M059J (cell line): ENCODE results near the gene LDLRAP1. TPM values are rescaled to one million over a fixed set of nuclear protein-coding genes. Genes with fewer than 3 reads are reported as not detected.

Experiments used
- DNase-seq: peaks from one replicate; pipeline ENCODE4 v3.0.0-alpha.2; 2012; ENCODE audit warnings: low read depth
- total RNA-seq: library from RNA; depleted of rRNA; stranded (reverse); fragments of >200 nt; shearing (Covaris generic); gene quantifications from 2 replicates; pipeline ENCODE4 v1.2.3, GENCODE V29; 2014

LDLRAP1 gene
- total RNA-seq, 1 experiment from 2014 or later: 16.9 TPM

DNA sequence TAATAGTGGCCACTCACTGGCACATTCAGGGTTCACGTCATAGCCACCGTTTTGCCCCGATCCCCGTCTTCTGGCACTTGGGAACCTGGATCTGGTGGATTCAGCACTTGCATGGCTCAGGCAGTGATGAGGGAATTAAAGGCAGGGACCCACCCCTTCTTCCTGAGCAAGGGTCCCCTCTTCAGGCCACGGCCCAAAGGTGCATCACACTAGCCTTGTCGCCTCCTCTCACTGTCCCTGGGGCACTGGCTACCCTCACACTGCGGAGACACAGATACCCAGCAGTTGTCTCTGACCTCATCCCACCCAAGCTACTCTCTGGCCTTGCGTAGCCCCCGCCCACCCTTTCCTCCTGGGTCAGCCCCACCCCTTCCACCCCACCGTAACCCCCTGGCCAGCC is 19.9 kb upstream of the LDLRAP1 start:
- DNase-seq: peak; percentile 35

DNA sequence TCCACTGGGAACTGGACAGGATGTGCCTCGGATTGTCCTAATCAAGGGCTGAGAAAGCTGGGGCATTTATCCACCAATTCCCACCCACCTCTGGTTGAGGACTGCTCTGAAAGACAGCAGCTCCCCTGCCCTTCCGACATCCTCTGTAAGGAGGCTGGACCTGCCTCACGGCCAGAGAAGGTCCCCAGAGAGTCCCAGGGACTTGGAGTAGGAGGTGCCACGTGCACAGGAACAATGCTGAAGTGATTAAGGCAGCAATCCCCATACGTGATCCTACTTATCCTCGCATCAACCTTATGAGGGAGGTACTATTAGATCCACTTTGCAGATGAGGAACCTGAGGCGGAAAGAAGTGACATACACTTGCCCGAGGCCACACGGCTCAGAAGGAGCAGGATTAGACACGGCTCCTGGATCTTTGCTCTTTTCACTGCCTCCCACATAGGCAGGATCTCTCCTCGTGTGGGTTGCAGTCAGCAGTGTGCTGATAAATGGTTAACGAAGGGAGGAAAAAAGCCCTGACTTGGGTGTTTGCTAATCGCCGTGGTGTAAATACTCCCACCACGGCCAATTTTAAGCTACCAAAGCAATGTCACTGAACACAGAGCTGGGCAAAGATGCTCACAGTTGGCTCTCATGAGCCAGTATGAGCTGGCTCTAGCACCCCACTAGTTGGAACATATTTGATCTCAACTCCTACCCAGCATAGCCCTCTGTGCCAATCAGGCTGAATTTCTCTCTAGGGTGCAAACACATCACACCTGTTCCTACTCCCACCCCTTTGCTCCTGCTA is 18.6 kb upstream of the LDLRAP1 start:
- DNase-seq: no peak

DNA sequence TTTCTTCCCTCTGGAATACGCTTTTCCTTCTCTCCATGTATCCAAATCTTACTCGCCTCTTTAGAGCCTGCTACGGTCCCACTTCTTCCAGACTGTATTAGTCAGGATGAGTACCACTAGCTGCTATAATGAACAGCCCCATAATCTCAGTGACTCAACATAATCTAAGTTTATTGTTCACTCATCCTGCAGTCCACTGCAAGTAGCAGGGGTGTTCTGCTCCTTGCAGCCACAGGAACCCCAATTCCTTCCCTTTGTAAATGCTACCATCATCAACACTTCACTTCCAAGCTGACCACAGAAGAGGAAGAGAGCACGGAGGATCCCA is 18.1 kb upstream of the LDLRAP1 start:
- DNase-seq: no peak

DNA sequence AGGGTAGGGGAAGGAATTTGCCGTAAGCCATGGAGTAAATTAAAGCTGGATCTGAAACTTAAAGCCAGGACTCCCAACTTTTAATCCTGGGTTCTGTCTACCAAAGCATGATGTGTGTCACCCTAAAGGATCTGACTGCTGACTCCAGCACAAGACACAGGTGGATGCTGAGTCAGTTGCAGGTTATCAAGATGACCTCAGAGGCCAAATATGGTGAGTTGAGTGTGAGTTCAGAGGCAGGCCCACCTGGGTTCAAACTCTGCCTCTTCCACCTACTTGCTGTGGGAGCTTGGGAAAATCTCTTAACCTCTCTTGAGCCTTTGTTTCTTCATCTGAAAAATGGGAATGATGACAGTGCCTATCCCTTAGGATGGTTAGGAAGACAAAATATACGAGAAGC is 16.7 kb upstream of the LDLRAP1 start:
- DNase-seq: no peak

DNA sequence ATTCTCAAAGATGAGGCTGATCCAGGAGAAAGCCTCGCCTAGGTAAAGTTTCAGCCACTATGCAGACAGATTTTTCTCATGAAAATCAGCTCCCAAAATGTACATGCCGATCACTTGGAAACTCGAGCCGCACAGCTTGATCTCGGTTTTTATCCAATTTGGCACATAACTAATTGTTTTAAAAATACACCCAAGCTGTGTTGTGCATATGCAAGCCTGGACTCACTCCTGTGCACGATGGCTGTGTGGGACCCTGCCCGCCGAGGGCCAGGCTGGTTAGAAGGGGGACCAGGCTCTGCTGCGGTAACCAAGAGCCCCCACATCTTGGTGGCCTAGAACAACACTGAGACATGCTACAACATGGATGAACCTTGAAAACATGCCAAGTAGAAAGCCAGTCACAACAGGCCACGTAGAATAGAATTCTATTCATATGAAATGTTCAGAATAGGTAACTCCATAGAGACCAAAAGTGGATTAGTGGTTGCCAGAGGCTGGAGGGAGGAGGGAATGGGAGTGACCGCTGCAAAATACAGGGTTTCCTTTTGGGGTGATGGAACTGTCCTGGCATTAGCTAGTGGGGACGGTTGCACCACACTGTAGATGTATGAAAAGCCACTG is 16.1 kb upstream of the LDLRAP1 start:
- no peak for DNase-seq

DNA sequence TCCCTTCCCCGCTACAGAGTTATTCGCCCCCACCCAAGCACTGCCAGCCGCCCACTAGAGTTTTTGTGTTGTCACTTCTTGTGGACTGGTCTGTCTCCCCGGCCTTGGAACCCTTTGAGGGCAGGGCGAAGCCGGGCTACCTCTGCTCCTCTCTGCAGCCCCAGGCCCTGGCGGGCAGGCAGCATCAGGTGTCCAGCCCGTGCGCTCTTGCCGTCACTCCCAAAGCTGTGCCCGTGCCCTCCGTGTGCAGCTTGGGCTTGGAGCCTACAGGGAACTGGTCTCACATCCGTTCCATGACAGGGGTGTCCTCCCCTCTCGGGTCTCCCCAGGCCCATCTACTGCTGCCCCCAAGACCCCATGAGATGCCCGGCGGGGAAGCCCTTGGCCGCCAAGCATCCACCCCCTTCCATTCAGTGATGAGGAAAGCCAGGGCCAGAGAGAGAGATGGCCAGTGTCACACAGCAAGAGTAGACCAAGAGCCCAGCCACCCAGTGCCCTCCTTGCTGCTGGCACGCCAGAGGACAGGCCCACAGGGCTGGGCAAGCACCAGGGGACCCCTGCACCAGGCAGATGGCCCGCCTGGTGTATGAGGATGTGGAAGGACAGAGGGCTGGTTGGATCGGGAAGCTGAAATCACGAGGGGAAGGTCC is 15.3 kb upstream of the LDLRAP1 start:
- no peak for DNase-seq

DNA sequence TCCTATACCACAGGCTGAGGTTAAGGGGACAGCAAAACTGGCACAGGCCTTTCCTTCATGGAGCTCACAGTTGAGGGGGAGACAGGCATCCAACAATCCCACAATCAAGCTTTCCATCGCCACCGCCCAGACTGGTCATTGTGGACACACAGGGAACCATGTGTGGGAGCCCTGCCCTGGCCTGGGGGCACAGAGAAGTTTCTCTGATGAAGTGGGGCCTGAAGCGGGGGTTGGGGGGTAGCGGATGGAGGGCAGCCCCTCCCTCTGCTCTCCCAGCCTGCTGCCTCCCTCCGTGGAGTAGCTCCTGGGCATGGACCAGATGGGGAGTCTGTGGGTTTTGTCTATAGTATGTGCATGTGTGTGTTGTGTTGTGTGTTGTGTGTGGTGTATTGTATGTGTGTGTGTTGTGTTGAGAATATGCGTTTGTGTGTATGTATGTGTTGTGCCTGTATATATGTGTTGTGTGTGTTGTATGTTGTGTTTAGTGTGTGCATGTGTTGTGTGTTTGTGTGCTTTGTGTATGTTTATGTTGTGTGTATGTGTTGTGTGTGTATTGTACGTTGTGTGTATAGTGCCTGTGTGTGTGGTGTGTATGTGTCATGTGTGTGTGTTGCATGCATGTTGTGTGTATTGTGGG is 14.4 kb upstream of the LDLRAP1 start:
- no peak for DNase-seq

DNA sequence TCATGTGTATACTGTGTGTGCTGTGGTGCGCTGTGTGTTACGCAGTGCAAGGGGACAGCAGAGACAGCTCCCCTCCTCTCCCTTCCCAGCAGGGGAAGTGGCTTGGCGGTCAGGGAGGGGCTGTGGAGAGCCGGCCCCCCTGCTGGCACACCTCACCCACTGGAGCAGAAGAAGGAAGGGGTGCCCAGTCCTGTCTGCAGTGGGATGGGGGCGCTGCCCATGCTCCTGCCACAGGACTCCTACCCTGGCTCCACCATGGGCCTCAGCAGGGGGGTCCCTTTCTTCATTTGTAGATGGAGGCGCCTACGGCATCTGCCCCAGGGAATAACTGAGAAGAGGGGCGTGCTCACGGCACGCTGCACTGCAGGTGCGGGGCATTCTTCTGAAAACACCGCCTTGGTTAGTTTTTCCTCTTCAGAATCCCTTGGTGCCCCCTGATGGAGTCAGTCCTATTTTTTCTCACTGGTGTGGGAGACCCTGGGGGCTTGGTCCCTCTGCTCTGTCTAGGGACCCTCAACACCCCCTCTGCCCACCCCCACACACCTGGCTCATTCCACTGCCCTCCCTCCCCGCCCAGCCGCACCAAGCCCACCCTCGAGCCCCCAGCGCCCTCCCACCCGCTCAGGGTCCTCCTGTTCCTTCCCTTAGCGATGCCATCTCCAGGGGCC is 13.8 kb upstream of the LDLRAP1 start:
- DNase-seq: no peak

DNA sequence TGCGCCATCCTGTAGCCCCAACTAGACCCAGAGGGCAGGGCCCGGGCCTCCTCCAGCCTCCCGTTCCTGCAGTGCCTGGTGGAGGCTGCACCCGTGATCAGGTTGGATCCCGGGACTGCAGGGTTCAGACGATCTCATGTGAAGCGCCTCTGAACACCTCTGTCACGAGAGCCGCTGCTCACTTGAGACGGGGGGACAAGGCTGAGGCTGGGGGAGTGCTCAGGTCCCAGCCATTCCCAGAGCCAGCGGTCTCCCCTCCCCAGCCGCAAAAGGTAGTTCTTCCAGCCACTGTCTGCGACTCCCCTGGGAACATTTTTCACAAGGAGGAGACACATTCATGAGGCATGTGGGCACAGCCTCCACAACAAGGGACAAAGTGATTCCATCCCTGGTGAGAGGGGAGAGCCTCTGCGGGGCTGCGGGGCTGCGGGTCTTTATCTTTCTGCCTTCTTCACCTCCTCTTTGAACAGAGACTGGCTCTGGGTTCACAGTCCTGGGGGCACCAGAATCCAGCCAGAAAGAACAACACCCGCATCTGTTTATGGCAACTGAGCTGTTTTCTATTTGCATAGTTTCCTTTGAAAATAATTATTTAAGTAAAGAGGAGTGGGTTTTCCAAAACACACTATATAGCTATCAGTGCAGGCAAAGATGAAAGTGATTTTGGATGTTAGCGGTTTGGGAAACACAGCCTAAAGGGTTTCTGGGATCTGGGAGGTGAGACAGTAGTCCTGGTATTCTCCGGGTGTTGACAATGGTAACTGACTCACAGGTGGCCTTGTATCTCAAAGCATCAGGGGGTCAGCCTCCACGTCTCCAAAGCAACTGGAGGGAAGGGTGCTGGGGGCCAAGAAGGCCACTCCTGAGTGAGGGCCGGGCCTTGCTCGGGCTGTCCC is 13.0 kb upstream of the LDLRAP1 start:
- DNase-seq: peak; percentile 23

DNA sequence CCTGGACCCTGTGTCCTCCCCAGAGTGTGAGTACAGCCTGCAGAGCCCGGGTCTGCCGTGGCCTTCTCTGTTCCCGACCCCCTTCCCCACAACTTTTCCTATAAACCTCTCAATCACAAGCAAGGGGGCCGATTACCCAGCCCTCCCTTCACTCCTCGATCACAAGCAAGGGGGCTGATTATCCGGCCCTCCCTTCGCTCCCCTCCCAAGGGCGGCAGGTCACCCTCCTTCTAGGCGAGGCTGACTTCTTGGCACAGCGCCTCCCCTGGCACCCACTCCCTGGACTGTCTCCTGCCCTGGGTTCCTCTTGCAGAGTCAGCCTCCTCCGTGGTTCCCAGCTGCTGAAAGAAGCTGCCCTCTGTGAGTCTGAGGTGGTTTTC is 12.3 kb upstream of the LDLRAP1 start:
- DNase-seq: no peak

DNA sequence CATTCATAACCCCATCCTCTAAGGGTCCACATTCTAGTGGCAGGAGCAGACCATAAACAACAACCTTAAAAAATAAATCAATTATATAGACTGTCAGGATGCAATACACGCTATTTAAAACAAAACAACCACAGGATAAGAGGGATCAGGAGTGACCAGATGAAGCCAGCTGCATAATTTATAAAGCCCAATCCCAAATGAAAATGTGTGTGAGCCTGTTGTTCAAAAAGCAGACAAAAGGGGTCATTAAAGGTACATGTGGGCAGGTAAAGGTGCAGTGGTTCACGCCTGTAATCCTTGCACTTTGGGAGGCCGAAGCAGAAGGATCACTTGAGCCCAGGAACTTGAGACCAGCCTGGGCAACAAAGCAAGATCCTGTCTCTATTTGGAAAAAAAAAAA is 10.4 kb upstream of the LDLRAP1 start:
- DNase-seq: no peak

DNA sequence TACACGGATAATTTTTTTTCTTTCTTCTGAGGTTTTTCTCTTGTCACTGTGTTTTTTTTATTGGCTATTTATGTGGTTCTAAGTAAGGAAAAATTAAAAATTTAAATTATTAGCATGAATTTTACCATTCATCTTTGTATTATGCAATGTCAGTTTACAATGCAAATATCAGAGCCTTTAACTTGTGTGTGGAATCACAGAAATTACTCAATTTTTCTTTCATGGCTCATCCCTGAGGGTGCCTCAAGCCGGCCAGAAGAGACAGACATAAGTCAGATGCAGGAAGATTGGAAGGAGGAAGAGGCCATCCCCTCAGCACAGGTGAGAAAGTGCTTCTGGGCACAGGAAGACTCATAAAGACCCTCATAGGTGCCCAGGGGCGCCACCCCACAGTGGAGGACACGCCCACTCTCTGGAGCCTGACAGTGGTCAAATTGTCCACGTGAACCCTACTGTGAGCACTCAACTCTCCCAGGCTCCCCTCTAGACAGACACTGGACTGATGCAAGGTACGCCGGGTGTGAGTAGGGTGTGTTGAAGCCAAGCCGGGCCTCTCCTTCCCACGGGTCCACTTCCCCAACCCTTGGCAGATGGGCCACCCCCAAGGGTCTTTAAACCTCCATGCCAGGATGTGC is 9.5 kb upstream of the LDLRAP1 start:
- no peak for DNase-seq

DNA sequence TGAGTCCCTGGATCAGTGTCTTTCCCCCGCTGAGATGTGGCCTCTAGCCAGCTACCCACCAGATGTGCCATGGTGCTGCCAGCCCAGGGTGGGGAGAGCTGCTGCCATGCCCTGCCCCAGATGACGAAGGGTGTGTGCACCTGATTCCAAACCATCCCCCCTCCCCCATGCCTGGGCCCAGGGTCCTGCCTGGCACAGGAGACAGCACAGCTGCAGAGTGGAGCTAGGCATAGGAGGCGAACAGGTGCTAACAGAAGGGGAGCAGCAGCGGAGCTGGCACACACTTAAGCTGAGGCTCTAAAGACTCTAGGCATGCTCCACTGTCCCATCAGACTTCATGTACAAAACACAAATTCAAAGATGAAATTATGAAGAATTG is 9.0 kb upstream of the LDLRAP1 start:
- no peak for DNase-seq

DNA sequence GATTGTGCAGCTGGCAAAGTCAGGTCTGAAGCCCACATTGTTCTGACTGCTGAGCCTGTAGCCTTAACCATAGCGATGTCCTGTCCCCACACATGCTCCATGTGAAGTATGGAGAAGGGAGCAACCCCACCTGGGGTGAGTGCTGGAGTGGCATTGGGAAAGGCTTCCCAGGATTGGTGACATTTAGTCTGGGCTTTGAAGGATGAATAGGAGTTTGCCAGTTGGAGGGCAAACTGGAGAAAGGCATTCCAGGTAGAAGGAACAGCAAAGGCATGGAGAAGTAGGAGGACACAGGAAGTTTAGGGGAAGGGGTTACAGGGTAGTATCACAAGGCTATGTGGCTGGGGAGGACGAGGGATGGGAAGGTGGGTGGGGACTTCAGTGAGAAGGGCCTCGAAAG is 7.3 kb upstream of the LDLRAP1 start:
- DNase-seq: no peak

DNA sequence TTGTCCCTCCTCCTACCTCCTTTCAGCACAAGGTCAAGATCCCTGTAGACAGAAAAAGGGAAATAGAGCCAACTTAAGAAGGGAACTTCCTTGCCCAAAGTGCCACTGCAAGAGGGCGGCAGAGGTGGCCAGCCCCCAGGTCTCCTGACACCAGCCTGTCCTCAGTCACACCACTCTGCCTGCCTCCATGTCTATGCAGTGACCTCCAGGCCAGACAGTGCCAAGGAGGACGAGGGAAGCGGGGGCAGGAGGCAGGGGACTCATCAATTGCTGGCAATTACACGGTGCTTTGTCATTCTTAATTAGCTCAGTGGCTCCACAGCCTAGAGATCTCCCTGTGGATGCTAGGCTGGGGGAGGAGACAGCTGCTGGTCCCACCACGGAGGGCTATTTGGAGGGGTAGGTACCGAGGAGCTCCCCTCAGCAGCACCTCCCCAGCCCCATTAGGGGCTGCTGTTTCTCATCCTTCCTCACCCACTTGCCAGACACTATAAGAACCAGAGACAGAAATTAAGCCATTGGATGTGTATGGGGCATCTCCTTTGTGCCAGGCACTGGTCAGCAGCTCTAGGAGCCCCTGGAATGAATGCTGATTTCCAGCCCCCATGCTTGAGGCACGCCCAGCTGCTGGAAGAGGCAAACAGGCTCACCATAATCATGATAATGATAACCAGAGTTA is 6.1 kb upstream of the LDLRAP1 start:
- DNase-seq: no peak

DNA sequence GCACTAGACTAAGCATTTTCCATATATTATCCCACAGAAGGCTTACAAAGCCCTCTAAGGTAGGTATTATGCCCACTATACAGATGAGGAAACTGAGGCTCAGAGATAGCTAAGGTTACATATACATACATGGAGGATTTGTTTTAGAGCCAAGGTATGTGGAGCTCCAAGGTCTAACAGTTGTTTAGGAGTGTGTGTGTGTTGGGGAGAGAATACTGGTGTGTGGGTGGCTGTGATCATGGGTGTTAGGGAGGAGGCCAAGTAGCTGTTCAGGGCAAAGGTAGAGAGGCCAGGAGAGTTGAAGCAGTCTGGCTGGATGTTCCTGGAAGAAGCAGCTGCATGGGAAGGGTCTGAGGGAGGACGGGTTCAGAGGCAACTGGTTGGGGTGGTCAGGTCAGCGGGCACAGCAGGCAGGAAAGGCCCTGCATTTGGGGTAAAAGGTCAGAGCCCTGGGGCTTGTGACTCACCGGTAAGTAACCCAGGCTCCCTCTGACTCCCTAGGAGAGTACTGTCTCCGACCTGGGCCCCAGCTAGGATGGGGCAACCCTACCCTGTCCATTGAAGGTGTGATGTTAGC is 5.1 kb upstream of the LDLRAP1 start:
- DNase-seq: peak; percentile 38

DNA sequence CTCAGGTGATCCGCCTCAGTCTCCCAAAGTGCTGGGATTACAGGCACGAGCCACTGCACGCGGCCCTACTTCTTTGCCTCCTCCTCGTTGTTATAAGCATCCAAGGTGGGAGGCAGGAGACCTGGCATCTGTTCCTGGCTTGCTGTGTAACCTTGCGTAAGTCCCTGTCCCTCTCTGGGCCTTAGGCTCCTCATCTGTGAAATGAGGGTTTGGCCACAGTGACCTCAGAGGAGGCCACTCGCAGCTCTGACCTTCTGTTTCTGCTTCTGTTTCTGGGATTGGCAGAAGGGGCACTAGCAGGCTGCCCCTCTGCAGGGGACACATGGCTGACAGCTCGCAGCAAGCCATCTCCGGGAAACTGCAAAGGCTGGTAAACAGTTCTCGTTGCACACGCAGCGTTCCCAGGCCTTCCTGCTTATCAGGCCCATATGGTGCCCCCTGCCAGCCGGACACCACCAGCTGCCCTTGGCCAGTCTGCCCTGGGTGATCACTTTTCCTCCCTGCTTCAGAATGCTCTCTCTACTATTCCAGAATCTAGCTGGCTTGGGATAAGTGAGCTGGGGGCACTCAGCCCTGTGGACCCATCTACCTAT is 2.6 kb upstream of the LDLRAP1 start:
- no peak for DNase-seq

DNA sequence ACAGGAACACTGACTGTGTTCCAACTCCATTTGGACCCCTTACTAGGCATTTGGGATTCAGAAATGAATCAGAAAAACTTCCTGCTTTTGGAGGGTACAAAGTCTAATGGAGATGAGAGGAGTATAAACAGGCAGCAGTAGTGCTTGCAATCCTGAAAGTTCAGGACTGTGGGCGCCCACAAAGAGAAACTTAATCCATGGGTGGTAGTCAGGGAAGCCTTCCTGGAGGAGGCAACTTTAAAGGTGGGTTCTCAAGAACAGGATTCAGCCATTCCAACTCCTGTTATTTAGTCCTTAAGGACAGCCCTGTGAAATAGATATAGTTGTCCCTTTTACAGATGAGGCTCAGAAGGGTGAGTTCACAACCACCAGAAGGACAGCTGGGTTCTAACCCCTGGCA is 2.0 kb upstream of the LDLRAP1 start:
- DNase-seq: no peak

DNA sequence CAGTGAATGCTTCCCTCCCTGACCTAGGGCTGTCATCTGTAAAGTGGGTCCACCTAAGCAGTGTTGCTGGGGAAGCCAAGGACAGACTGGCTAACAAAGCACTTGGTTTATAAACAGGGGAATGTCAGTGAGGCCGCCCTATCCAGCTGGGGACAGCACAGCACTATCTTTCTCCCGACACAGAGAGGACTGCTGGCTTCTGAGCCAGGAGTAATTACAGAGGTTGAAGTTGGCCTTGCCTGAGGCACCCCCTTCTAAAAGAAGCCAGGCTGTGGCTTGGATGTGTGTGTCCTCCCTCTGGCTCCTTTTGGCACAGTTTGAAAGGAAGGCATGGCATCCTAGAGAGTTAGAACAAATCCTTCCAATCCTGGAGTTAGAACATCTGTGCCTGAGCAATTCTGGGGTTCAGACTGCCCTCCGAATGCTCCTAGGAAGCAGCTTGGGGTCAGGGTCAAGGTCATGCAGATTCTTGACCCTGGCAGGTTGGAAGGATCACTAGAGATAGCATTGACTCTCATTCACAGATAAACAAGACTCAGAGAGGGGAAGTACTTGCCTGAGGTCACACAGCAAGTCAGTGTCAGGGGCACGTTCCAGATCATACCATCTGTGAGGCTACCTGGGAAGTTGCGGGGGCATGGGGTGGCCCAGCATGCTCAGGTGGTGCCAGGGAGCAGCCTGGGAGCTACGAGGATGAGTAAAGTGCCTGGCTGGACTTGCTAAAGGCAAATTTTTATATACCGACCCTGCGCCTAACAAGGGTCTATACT is 1.3 kb upstream of the LDLRAP1 start:
- DNase-seq: peak; percentile 53
